Transverse colon (tissue), 4 donors: ENCODE data around the gene FAM81B. TPM values are rescaled to one million over a fixed set of nuclear protein-coding genes. Genes with fewer than 3 reads are reported as not detected.

Experiments
- DNase-seq: peaks from one replicate; pipeline ENCODE4 v3.0.0-alpha.2; 2019
- H3K27ac ChIP-seq, 4 donors: fragments of 200-600 bp; sonication (generic); 2 replicates each; pipeline ENCODE4 v1.5.1; 2016 to 2018; ENCODE audit warnings: inconsistent platforms in 4 of 4
- H3K27me3 ChIP-seq: fragments of 200-600 bp; sonication (generic); 2 replicates; pipeline ENCODE4 v1.5.1; 2017; ENCODE audit warnings: inconsistent platforms
- H3K36me3 ChIP-seq, 4 donors: fragments of 200-600 bp; sonication (generic); 2 replicates each; pipeline ENCODE4 v1.5.1; 2017 to 2019; ENCODE audit warnings: inconsistent platforms in 4 of 4
- H3K4me1 ChIP-seq, 4 donors: fragments of 200-600 bp; sonication (generic); 2 replicates each; pipeline ENCODE4 v1.5.1; 2017 to 2020; ENCODE audit warnings: inconsistent platforms in 4 of 4
- H3K4me3 ChIP-seq, 4 donors: fragments of 200-600 bp; sonication (generic); 1 replicate in 1 of 4; 2 replicates in 3 of 4; pipeline versions ENCODE4 v1.5.1 to v1.6.1; 2017 to 2019; ENCODE audit warnings: inconsistent platforms in 4 of 4
- H3K9me3 ChIP-seq, 2 donors: fragments of 200-600 bp; sonication (generic); 2 replicates each; pipeline ENCODE4 v1.5.1; 2017 to 2019; ENCODE audit warnings: inconsistent platforms in 2 of 2
- CTCF ChIP-seq, 5 experiments: fragments of 200-600 bp in 3 of 5; fragments of 450-650 bp in 2 of 5; sonication (generic) in 3 of 5; IDR thresholded peaks; 1 replicate in 2 of 5; 2 replicates in 3 of 5; pipeline ENCODE4 v1.5.1; 2016 to 2017; ENCODE audit warnings: antibody characterized with exemption in 5 of 5, inconsistent platforms in 3 of 5, mild to moderate bottlenecking in 2 of 5, moderate library complexity in 1 of 5
- EP300 ChIP-seq: sonication (generic); formaldehyde crosslinking; IDR thresholded peaks from one replicate; pipeline ENCODE4 v1.6.1; 2017; ENCODE audit warnings: antibody characterized with exemption, low read depth
- POLR2A ChIP-seq: fragments of 450-650 bp; IDR thresholded peaks from one replicate; pipeline ENCODE4 v1.6.1; 2016; ENCODE audit warnings: antibody characterized with exemption, mild to moderate bottlenecking, moderate library complexity
- POLR2AphosphoS5 ChIP-seq, 3 donors: sonication (generic); formaldehyde crosslinking; IDR thresholded peaks; one replicate each; pipeline ENCODE4 v1.6.1; 2016; ENCODE audit warnings: antibody characterized with exemption in 3 of 3
- WGBS, 2 donors: methylation state at CpG; one replicate each; pipeline ENCODE4 v1.1.5; 2018; ENCODE audit warnings: low coverage in 1 of 2; 5-methylcytosine and 5-hydroxymethylcytosine counted together
- in situ Hi-C, 4 donors: fragments of 200-750 bp; cut with MboI; loops; one replicate each; pipeline versions ENCODE4 v1.15.0 to v1.15.1; 2017; ENCODE audit warnings: low sequenced_read_pairs in 3 of 4, low pct_ligation_motif_present in 1 of 4, low pct_unique_long_range_greater_than_20kb in 1 of 4
- intact Hi-C: fragments of 100-400 bp; cut with DNase I; formaldehyde crosslinking; loops from one replicate; pipeline ENCODE4 v1.15.1; 2023; ENCODE audit warnings: low total_unique reads
- total RNA-seq, 4 donors: library from RNA; depleted of rRNA; stranded (reverse); fragments of >200 nt; gene quantifications; one replicate each; pipeline ENCODE4 v1.1.0, GENCODE V29; 2016

FAM81B gene
- total RNA-seq, 4 donors from 2014 or later, result not detected

- H3K9me3 ChIP-seq, result no peaks in the 10 kb centered on the region
- no peaks in the 10 kb centered on the region for H3K4me1 ChIP-seq
- H3K36me3 ChIP-seq, result no peaks in the 10 kb centered on the region
- TF ChIP-seq CTCF (IDR thresholded peaks at IDR 0.05), result no peak
- no peak for TF ChIP-seq POLR2A
- WGBS, 2 donors, result 70 to 74% methylated on average over 2 of the region's 2 CpGs
- in situ Hi-C loops, result no loop called here
- H3K27ac ChIP-seq, result no peak overlapping the region
- intact Hi-C loops, result no loop called here
- DNase-seq, result no peak
- no peak overlapping the region for H3K4me3 ChIP-seq
- peaks cover 14% of the 10 kb centered on the region for H3K27me3 ChIP-seq
Observed at GRCh38 chr5:95445442-95445841, 54.3 kb downstream of the FAM81B start.

DNA sequence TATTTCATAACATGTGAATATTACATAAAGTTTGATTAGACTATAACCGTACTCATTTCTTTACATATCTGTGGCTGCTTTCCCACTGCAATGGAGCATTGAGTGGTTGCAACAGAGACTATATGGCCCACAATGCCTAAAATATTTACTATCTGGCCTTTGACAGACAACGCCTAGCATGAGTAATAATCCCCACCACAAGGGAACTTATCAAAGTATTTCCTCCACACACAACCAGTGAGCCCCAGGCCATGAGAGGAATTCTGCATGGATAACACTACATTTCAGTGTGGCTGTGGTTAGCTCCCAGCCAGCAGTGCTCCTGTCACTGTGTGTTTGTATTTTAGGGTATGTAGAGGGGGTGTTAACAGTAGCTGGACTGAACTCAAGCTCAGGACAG is 54.8 kb downstream of the FAM81B start:
- in situ Hi-C loops, result no loop called here
- no peak for TF ChIP-seq EP300
- no peak for TF ChIP-seq POLR2AphosphoS5 (IDR thresholded peaks at IDR 0.05)
- TF ChIP-seq CTCF (IDR thresholded peaks at IDR 0.05), result no peak
- TF ChIP-seq POLR2A, result no peak
- no peaks in the 10 kb centered on the region for H3K4me1 ChIP-seq
- no peak overlapping the region for H3K4me3 ChIP-seq
- no peak overlapping the region for H3K27ac ChIP-seq
- DNase-seq, result no peak
- H3K9me3 ChIP-seq, result no peaks in the 10 kb centered on the region
- peaks cover 9% of the 10 kb centered on the region for H3K27me3 ChIP-seq
- H3K36me3 ChIP-seq, result no peaks in the 10 kb centered on the region
- intact Hi-C loops, result no loop called here
- WGBS, 2 donors, result 47 to 71% methylated on average over 2 of the region's 2 CpGs

DNA sequence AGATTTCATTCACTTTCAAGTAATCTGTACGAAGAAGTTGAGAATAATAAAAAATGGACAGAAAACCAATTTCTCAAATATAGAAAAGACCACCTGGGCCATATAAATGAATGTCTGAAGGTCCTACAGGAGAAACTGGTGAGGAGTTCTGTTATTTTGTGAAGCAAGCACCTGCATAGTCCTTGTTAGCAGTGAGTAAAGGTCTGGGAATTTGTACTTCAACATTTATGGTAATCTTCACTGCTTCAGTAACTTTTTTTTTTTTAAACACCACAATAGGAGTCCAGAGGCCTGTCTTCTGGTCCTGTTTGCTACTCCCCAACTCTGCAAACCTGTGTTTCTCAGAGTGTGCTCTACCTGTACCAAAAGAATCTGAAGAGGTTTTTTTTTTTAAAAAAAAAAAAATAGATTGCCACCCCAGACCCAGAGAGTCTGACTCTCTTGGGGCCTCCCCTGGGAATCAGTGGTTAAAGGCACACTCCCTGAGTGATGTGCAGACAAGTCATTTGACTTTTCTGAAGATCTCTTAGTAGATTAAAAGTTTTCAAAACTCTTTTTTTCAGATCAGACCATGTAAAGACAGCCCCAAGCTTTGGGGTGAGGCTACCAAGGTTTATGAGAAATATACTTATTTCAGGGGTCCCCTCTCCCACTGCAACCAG is 55.5 kb downstream of the FAM81B start:
- intact Hi-C loops, result no loop called here
- H3K27me3 ChIP-seq, result peaks cover 4% of the 10 kb centered on the region

GRCh38 chr5:95447961-95448360 is 56.8 kb downstream of the FAM81B start:
- in situ Hi-C loops, result no loop called here
- 78% methylated on average over 1 of the region's 1 CpG; no CpG with 5 or more reads in 1 of the 2 donors for WGBS, 2 donors
- H3K27ac ChIP-seq, result no peak overlapping the region
- H3K4me1 ChIP-seq, result no peaks in the 10 kb centered on the region
- TF ChIP-seq CTCF (IDR thresholded peaks at IDR 0.05), result no peak
- no peak for TF ChIP-seq POLR2A
- no peak for TF ChIP-seq POLR2AphosphoS5 (IDR thresholded peaks at IDR 0.05)
- no peak for TF ChIP-seq EP300
- H3K36me3 ChIP-seq, result no peaks in the 10 kb centered on the region
- no peak overlapping the region for H3K4me3 ChIP-seq
- H3K27me3 ChIP-seq, result no peaks in the 10 kb centered on the region
- intact Hi-C loops, result no loop called here
- no peak for DNase-seq
- no peaks in the 10 kb centered on the region for H3K9me3 ChIP-seq

More for the DNA sequence above, 55.5 kb downstream of the FAM81B start:
- no peak overlapping the region for H3K27ac ChIP-seq
- 80 to 86% methylated on average over 1 of the region's 1 CpG for WGBS, 2 donors
- H3K36me3 ChIP-seq, result no peaks in the 10 kb centered on the region
- H3K4me3 ChIP-seq, result no peak overlapping the region
- H3K4me1 ChIP-seq, result no peaks in the 10 kb centered on the region
- H3K9me3 ChIP-seq, result no peaks in the 10 kb centered on the region
- in situ Hi-C loops, result no loop called here
- DNase-seq, result no peak
- TF ChIP-seq EP300, result no peak
- TF ChIP-seq POLR2A, result no peak

GRCh38 chr5:95448789-95449188 is 57.6 kb downstream of the FAM81B start:
- H3K27ac ChIP-seq, result no peak overlapping the region
- TF ChIP-seq EP300 (no peak), POLR2AphosphoS5 (IDR thresholded peaks at IDR 0.05) (no peak), POLR2A (no peak), CTCF (IDR thresholded peaks at IDR 0.05) (no peak)
- no peaks in the 10 kb centered on the region for H3K9me3 ChIP-seq
- intact Hi-C loops (no loop called here), in situ Hi-C loops (no loop called here)
- no peaks in the 10 kb centered on the region for H3K36me3 ChIP-seq
- no peaks in the 10 kb centered on the region for H3K27me3 ChIP-seq
- no peak for DNase-seq
- H3K4me3 ChIP-seq, result no peak overlapping the region
- no peaks in the 10 kb centered on the region for H3K4me1 ChIP-seq
